Caco-2 (cell line): ENCODE measurements around the gene SNRPD2. TPM values are rescaled to one million over a fixed set of nuclear protein-coding genes. Genes with fewer than 3 reads are reported as not detected.

Experiments used
- Bru-seq: library from RNA; stranded (reverse); fragments of 400-500 nt; gene quantifications from one replicate; lab custom pipeline; 2021; lab: Mats Ljungman, UMichigan
- BruChase-seq, 2 experiments: library from RNA; stranded (reverse); fragments of 400-500 nt; gene quantifications; one replicate each; lab custom pipeline; 2021; lab: Mats Ljungman, UMichigan
- BruUV-seq: library from RNA; stranded (reverse); fragments of 400-500 nt; replicated peaks from 2 replicates; lab custom pipeline; 2021; lab: Mats Ljungman, UMichigan
- CTCF ChIA-PET: fragments of 300-600 bp; sonication (Branson Sonifier 250); formaldehyde crosslinking; loops from one replicate; lab custom pipeline; 2022; ENCODE audit warnings: antibody characterized with exemption; lab: Charles Lee
- POLR2A ChIA-PET: fragments of 300-600 bp; sonication (Branson Sonifier 250); formaldehyde crosslinking; loops from one replicate; lab custom pipeline; 2022; ENCODE audit warnings: antibody characterized with exemption; lab: Charles Lee
- DNase-seq, 2 experiments: peaks; one replicate each; pipeline versions ENCODE4 v3.0.0 to v3.0.0-alpha.2; 2020 to 2022
- H3K27me3 ChIP-seq: replicated peaks from 2 replicates; pipeline ENCODE4 v1.6.0; 2011; ENCODE audit warnings: low read length; ENCODE audit not compliant: control insufficient read depth, insufficient read depth
- H3K36me3 ChIP-seq: 2 replicates; pipeline ENCODE4 v1.5.1; 2011; ENCODE audit warnings: low read length; ENCODE audit not compliant: control insufficient read depth, insufficient read depth
- H3K4me1 ChIP-seq: fragments of 250-450 bp; sonication (Bioruptor Pico); 2 replicates; pipeline ENCODE4 v1.5.1; 2020; ENCODE audit warnings: mild to moderate bottlenecking
- H3K4me3 ChIP-seq: 2 replicates; pipeline ENCODE4 v1.5.1; 2011; ENCODE audit warnings: low read depth, mild to moderate bottlenecking, control low read depth, low read length
- H3K9me3 ChIP-seq: fragments of 250-450 bp; sonication (Bioruptor Pico); 2 replicates; pipeline ENCODE4 v1.5.1; 2020; ENCODE audit warnings: mild to moderate bottlenecking, moderate library complexity
- H3K27ac Mint-ChIP-seq: one replicate; pipeline ENCODE4 v1.8.0; 2022; ENCODE audit warnings: mixed read lengths; ENCODE audit not compliant: unreplicated experiment
- H3K27me3 Mint-ChIP-seq: one replicate; pipeline ENCODE4 v1.8.0; 2022; ENCODE audit warnings: mixed read lengths; ENCODE audit not compliant: insufficient read depth, unreplicated experiment
- H3K36me3 Mint-ChIP-seq: one replicate; pipeline ENCODE4 v1.8.0; 2022; ENCODE audit warnings: mild to moderate bottlenecking, mixed read lengths; ENCODE audit not compliant: insufficient read depth, unreplicated experiment
- H3K4me1 Mint-ChIP-seq: one replicate; pipeline ENCODE4 v1.8.0; 2022; ENCODE audit warnings: low read depth, mixed read lengths; ENCODE audit not compliant: unreplicated experiment
- H3K4me3 Mint-ChIP-seq: one replicate; pipeline ENCODE4 v1.8.0; 2022; ENCODE audit warnings: mild to moderate bottlenecking, moderate library complexity, mixed read lengths; ENCODE audit not compliant: unreplicated experiment
- H3K9me3 Mint-ChIP-seq: one replicate; pipeline ENCODE4 v1.8.0; 2022; ENCODE audit warnings: mixed read lengths; ENCODE audit not compliant: unreplicated experiment
- CTCF ChIP-seq, 2 experiments: fragments of 200-600 bp in 1 of 2; IDR thresholded peaks; 1 replicate in 1 of 2; 2 replicates in 1 of 2; pipeline versions ENCODE4 v1.5.1 to v1.8.0; 2011 to 2022; ENCODE audit warnings: antibody characterized with exemption in 1 of 2, control low read depth in 1 of 2, inconsistent platforms in 1 of 2, low read depth in 1 of 2, low read length in 1 of 2, mild to moderate bottlenecking in 1 of 2, moderate library complexity in 1 of 2; ENCODE audit not compliant: insufficient read depth in 1 of 2, severe bottlenecking in 1 of 2, unreplicated experiment in 1 of 2
- intact Hi-C: fragments of 100-400 bp; cut with micrococcal nuclease; formaldehyde crosslinking; loops from one replicate; pipeline ENCODE4 v1.10.0; 2022; ENCODE audit not compliant: unreplicated experiment
- long read RNA-seq: library from polyadenylated mRNA; stranded (forward); transcript quantifications from one replicate; pipeline ENCODE4 v2.0.0, GENCODE V29; 2022
- total RNA-seq: library from RNA; stranded (reverse); gene quantifications from 2 replicates; pipeline ENCODE4 v1.2.3, GENCODE V29; 2022

SNRPD2 gene
- total RNA-seq (579 and 587 TPM in 2 replicates), Bru-seq, nascent RNA (percentile 96 among the genes with signal in this experiment), BruChase-seq, experiment 1, labeled RNA remaining after a 2-hour chase (percentile 95 among the genes with signal in this experiment), BruChase-seq, experiment 2, labeled RNA remaining after a 6-hour chase (percentile 98 among the genes with signal in this experiment)
- long read RNA-seq, transcript SNRPD2-201 (3 exons, 901 nt), result major isoform, 482 of 503 reads
- long read RNA-seq, transcript SNRPD2-202 (4 exons, 615 nt), result minor isoform, 12 of 503 reads
- long read RNA-seq, partial matches to known transcripts, result 2 of 503 reads
- long read RNA-seq, other reads (novel, unspliced or antisense), result 2 of 503 reads

DNA sequence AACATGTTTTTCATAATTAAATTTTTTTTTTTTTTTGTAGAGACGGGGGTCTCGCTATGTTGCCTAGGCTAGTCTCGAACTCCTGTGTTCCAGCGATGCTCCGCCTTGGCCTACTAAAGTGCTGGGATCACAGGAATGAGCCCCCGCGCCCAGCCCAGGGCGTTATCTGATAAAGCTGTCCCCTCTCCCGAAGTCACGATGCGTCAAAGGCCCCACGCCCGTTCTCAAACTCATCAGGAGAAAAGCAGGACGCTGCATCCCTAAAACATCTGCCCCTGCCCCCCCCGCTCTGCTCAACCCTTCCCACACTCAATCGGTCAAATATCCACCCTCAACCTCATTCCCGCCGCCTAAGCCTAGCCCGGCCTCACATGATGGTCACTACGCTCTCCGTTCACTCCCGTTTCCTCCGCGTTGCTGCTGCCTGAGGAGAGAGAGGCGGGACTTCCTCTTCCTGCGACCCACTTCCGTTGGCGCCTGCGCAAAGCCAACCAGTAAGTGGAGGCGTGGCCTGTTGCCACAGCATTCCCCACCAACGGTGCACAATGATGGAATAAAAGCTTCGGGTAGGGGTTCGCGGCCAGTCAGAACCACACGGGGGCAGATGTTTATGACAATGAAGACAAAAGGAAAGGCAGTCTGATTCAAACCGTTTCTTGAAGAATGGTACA lies at the start of gene SNRPD2:
Gene SNRPD2 (minus strand): TSS at position 438 of the 671 bp plus-strand sequence. CDS start 65 bp downstream, at position 373.
- H3K4me3 ChIP-seq, result peak within 1 kb of the TSS; percentile 95
- no peaks in the 10 kb centered on the region for H3K27me3 ChIP-seq
- BruUV-seq, result TSS peak; percentile 87
- DNase-seq, result peak; percentile 97 to 98
- ChIA-PET CTCF (interaction anchor here (1.0 to 3.9 kb wide), 21 partner anchors 10 to 213 kb away, joined by 3 to 46 read pairs (median 8); partner anchors contain the start of genes FBXO46, GIPR, SIX5 and SYMPK), POLR2A (interaction anchor here (0.5 to 3.7 kb wide), 20 partner anchors 9 to 1143 kb away, joined by 3 to 56 read pairs (median 4); partner anchors contain the start of genes BLOC1S3, DMPK, DMWD and FBXO46)
- Mint-ChIP-seq H3K27ac (peak within 1 kb of the TSS; percentile 93), H3K9me3 (no peaks in the 10 kb centered on the region), H3K36me3 (peaks cover 57% of the 10 kb centered on the region), H3K27me3 (no peaks in the 10 kb centered on the region), H3K4me1 (no peaks in the 10 kb centered on the region), H3K4me3 (peak within 1 kb of the TSS; percentile 83)
- H3K4me1 ChIP-seq, result peaks cover 4% of the 10 kb centered on the region; the same call in 1 of the 2 replicates
- H3K36me3 ChIP-seq, result peaks cover 10% of the 10 kb centered on the region
- no peak for TF ChIP-seq CTCF (IDR thresholded peaks at IDR 0.05; ENCODE audit: insufficient read depth in 1 of 2, low read depth in 1 of 2, low read length in 1 of 2, severe bottlenecking in 1 of 2, unreplicated experiment in 1 of 2)
- no peaks in the 10 kb centered on the region for H3K9me3 ChIP-seq
- intact Hi-C loops, result loop anchor here (1.0 to 2.0 kb wide), 3 partner anchors 14 to 107 kb away; partner anchors contain the start of gene OPA3

- Mint-ChIP-seq H3K27ac (no peak overlapping the region), H3K36me3 (peaks cover 5% of the 10 kb centered on the region), H3K4me1 (peaks cover 7% of the 10 kb centered on the region), H3K4me3 (no peak overlapping the region), H3K27me3 (no peaks in the 10 kb centered on the region), H3K9me3 (no peaks in the 10 kb centered on the region)
- no TSS peak for BruUV-seq
- TF ChIP-seq CTCF (IDR thresholded peaks at IDR 0.05; ENCODE audit: insufficient read depth in 1 of 2, low read depth in 1 of 2, low read length in 1 of 2, severe bottlenecking in 1 of 2, unreplicated experiment in 1 of 2), result no peak
- ChIA-PET CTCF (interaction anchor here (0.9 to 1.0 kb wide), 2 partner anchors 30 to 77 kb away, joined by 3 to 4 read pairs; partner anchors contain the start of gene SIX5), POLR2A (interaction anchor here (1.1 kb wide), 1 partner anchor 9 kb away, joined by 6 read pairs; the partner anchor contains the start of gene FBXO46)
- H3K27me3 ChIP-seq, result no peaks in the 10 kb centered on the region
- no peaks in the 10 kb centered on the region for H3K36me3 ChIP-seq
- no peaks in the 10 kb centered on the region for H3K9me3 ChIP-seq
- peaks cover 19% of the 10 kb centered on the region for H3K4me1 ChIP-seq
- intact Hi-C loops, result no loop called here
- no peak overlapping the region for H3K4me3 ChIP-seq
- no peak for DNase-seq
Observed at GRCh38 chr19:45739498-45740439, 48.0 kb upstream of the SNRPD2 start.
